H9 (cell line): ENCODE measurements around the gene AURKB. TPM values are rescaled to one million over a fixed set of nuclear protein-coding genes. Genes with fewer than 3 reads are reported as not detected.

Experiments used
- DNase-seq: peaks from one replicate; pipeline ENCODE4 v3.0.0-alpha.2; 2017
- H2AFZ ChIP-seq: one replicate; pipeline ENCODE4 v1.6.1; 2013; ENCODE audit warnings: mild to moderate bottlenecking, low read length, control low read depth, moderate library complexity
- H2AK5ac ChIP-seq: 2 replicates; pipeline ENCODE4 v1.6.1; 2013; ENCODE audit warnings: low read length, control low read depth, mixed read lengths; ENCODE audit not compliant: insufficient read length
- H2BK120ac ChIP-seq: one replicate; pipeline ENCODE4 v1.6.1; 2013; ENCODE audit warnings: low read depth, mild to moderate bottlenecking, low read length, control low read depth, inconsistent platforms; ENCODE audit not compliant: poor library complexity, severe bottlenecking
- H2BK12ac ChIP-seq: 2 replicates; pipeline ENCODE4 v1.6.1; 2013; ENCODE audit warnings: low read length, control low read depth, mixed read lengths, low read depth; ENCODE audit not compliant: insufficient read length
- H2BK15ac ChIP-seq: 2 replicates; pipeline ENCODE4 v1.6.1; 2013; ENCODE audit warnings: low read depth, low read length, control low read depth
- H2BK20ac ChIP-seq: one replicate; pipeline ENCODE4 v1.6.1; 2013; ENCODE audit warnings: low read depth, mild to moderate bottlenecking, low read length, control low read depth, inconsistent platforms; ENCODE audit not compliant: poor library complexity, severe bottlenecking
- H2BK5ac ChIP-seq: 2 replicates; pipeline ENCODE4 v1.6.1; 2013; ENCODE audit warnings: low read length, control low read depth, mixed read lengths; ENCODE audit not compliant: insufficient read length
- H3K14ac ChIP-seq: 2 replicates; pipeline ENCODE4 v1.6.1; 2013; ENCODE audit warnings: low read length, control low read depth; ENCODE audit not compliant: insufficient read depth
- H3K18ac ChIP-seq: 2 replicates; pipeline ENCODE4 v1.6.1; 2013; ENCODE audit warnings: low read depth, mild to moderate bottlenecking, mixed read lengths, low read length, control low read depth; ENCODE audit not compliant: insufficient read length
- H3K23ac ChIP-seq: 2 replicates; pipeline ENCODE4 v1.6.1; 2013; ENCODE audit warnings: low read length, control low read depth, mixed read lengths, low read depth; ENCODE audit not compliant: insufficient read length
- H3K23me2 ChIP-seq: 2 replicates; pipeline ENCODE4 v1.6.1; 2013; ENCODE audit warnings: low read depth, mild to moderate bottlenecking, mixed read lengths, low read length, control low read depth; ENCODE audit not compliant: insufficient read length, poor library complexity, severe bottlenecking
- H3K27ac ChIP-seq: 2 replicates; pipeline ENCODE4 v1.5.1; 2013; ENCODE audit warnings: low read length, control low read depth, mixed read lengths, low read depth; ENCODE audit not compliant: insufficient read length
- H3K27me3 ChIP-seq: 2 replicates; pipeline ENCODE4 v1.6.1; 2013; ENCODE audit warnings: low read length, control low read depth, inconsistent platforms; ENCODE audit not compliant: insufficient read depth
- H3K4ac ChIP-seq: 2 replicates; pipeline ENCODE4 v1.6.1; 2013; ENCODE audit warnings: low read depth, mild to moderate bottlenecking, control low read depth, inconsistent platforms, low read length, moderate library complexity
- H3K4me1 ChIP-seq: 2 replicates; pipeline ENCODE4 v1.6.1; 2013; ENCODE audit warnings: low read length, control low read depth, inconsistent platforms; ENCODE audit not compliant: insufficient read depth
- H3K4me2 ChIP-seq: 2 replicates; pipeline ENCODE4 v1.6.1; 2013; ENCODE audit warnings: low read length, control low read depth, mixed read lengths; ENCODE audit not compliant: insufficient read length, insufficient read depth
- H3K56ac ChIP-seq: 2 replicates; pipeline ENCODE4 v1.6.1; 2013; ENCODE audit warnings: low read depth, mild to moderate bottlenecking, mixed read lengths, low read length, control low read depth; ENCODE audit not compliant: insufficient read length
- H3K79me1 ChIP-seq: 2 replicates; pipeline ENCODE4 v1.6.1; 2013; ENCODE audit warnings: low read depth, mild to moderate bottlenecking, moderate library complexity, low read length, control low read depth, inconsistent platforms; ENCODE audit not compliant: insufficient read depth, poor library complexity, severe bottlenecking
- H3K79me2 ChIP-seq: 2 replicates; pipeline ENCODE4 v1.6.1; 2013; ENCODE audit warnings: low read length, control low read depth, inconsistent platforms; ENCODE audit not compliant: insufficient read depth
- H3K9ac ChIP-seq: 2 replicates; pipeline ENCODE4 v1.6.1; 2013; ENCODE audit warnings: low read length, control low read depth, mixed read lengths; ENCODE audit not compliant: insufficient read length; ENCODE audit errors: extremely low read depth
- H3K9me3 ChIP-seq: one replicate; pipeline ENCODE4 v1.6.1; 2013; ENCODE audit warnings: low read depth, low read length, inconsistent platforms; ENCODE audit not compliant: control insufficient read depth
- H3T11ph ChIP-seq: one replicate; pipeline ENCODE4 v1.6.1; 2013; ENCODE audit warnings: mild to moderate bottlenecking, low read length, control low read depth, inconsistent platforms
- H4K20me1 ChIP-seq: one replicate; pipeline ENCODE4 v1.6.1; 2013; ENCODE audit not compliant: control insufficient read depth, insufficient read length, insufficient read depth
- H4K5ac ChIP-seq: 2 replicates; pipeline ENCODE4 v1.6.1; 2013; ENCODE audit warnings: low read depth, mild to moderate bottlenecking, mixed read lengths, low read length, control low read depth; ENCODE audit not compliant: insufficient read length
- H4K8ac ChIP-seq: replicated peaks from 2 replicates; pipeline ENCODE4 v1.6.1; 2013; ENCODE audit warnings: low read length, control low read depth, mixed read lengths, low read depth; ENCODE audit not compliant: insufficient read length
- H4K91ac ChIP-seq: 2 replicates; pipeline ENCODE4 v1.6.1; 2013; ENCODE audit warnings: low read depth, mild to moderate bottlenecking, moderate library complexity, mixed read lengths, low read length, control low read depth; ENCODE audit not compliant: insufficient read length
- H3K27ac Mint-ChIP-seq, 3 experiments: 2 replicates in 2 of 3; 3 replicates in 1 of 3; pipeline ENCODE4 v1.8.0; 2020 to 2021; ENCODE audit warnings: mixed read lengths in 3 of 3, mild to moderate bottlenecking in 1 of 3, moderate library complexity in 1 of 3
- H3K27me3 Mint-ChIP-seq: 2 replicates; pipeline ENCODE4 v1.8.0; 2021; ENCODE audit warnings: low read depth, mild to moderate bottlenecking, moderate library complexity, mixed read lengths
- H3K36me3 Mint-ChIP-seq, 3 experiments: 2 replicates in 2 of 3; 3 replicates in 1 of 3; pipeline ENCODE4 v1.8.0; 2020 to 2021; ENCODE audit warnings: low read depth in 3 of 3, mixed read lengths in 3 of 3; ENCODE audit not compliant: insufficient read depth in 1 of 3
- H3K4me1 Mint-ChIP-seq, 2 experiments: 2 replicates each; pipeline ENCODE4 v1.8.0; 2020; ENCODE audit warnings: mixed read lengths in 2 of 2
- H3K4me3 Mint-ChIP-seq, 2 experiments: 2 replicates in 1 of 2; 3 replicates in 1 of 2; pipeline ENCODE4 v1.8.0; 2020 to 2021; ENCODE audit warnings: mild to moderate bottlenecking in 2 of 2, mixed read lengths in 2 of 2, moderate library complexity in 1 of 2
- H3K9me3 Mint-ChIP-seq, 2 experiments: 2 replicates in 1 of 2; 3 replicates in 1 of 2; pipeline ENCODE4 v1.8.0; 2020; ENCODE audit warnings: mild to moderate bottlenecking in 2 of 2, mixed read lengths in 2 of 2, moderate library complexity in 1 of 2
- CTCF ChIP-seq: fragments of 200-600 bp; sonication (generic); conservative IDR thresholded peaks from 3 replicates; pipeline ENCODE4 v1.8.0; 2021; ENCODE audit warnings: antibody characterized with exemption, mild to moderate bottlenecking
- WGBS: extraction: QIAGEN DNeasy Blood & Tissue Kit; methylation state at CpG from one replicate; pipeline ENCODE4 v1.1.7; 2013; ENCODE audit warnings: missing lambda C conversion rate, low lambda C conversion rate, mixed read lengths; ENCODE audit not compliant: insufficient read length; ENCODE audit errors: extremely low coverage; 5-methylcytosine and 5-hydroxymethylcytosine counted together
- total RNA-seq: library from RNA; stranded (reverse); gene quantifications from 2 replicates; pipeline ENCODE4 v1.2.1, GENCODE V29; 2021

The AURKB gene
- total RNA-seq, 1 experiment from 2014 or later: 171 TPM

- no peaks in the 10 kb centered on the region for H3K4me1 ChIP-seq
- no peak overlapping the region for H2BK15ac ChIP-seq
- H3K27me3 ChIP-seq: no peaks in the 10 kb centered on the region
- no peak overlapping the region for H4K8ac ChIP-seq
- WGBS: no CpG with 5 or more reads among the region's 27 CpGs
- peak overlapping the region; percentile 97 to 100 for H3K4me3 Mint-ChIP-seq
- peak overlapping the region; percentile 91 for H3K4me2 ChIP-seq
- no peaks in the 10 kb centered on the region for H3K79me1 ChIP-seq
- H2BK20ac ChIP-seq: no peak overlapping the region
- no peak overlapping the region for H3K23ac ChIP-seq
- H3K79me2 ChIP-seq: no peaks in the 10 kb centered on the region
- no peak overlapping the region for H3K56ac ChIP-seq
- H3K4ac ChIP-seq: no peak overlapping the region
- H3K4me1 Mint-ChIP-seq: peaks cover 14 to 24% of the 10 kb centered on the region in 2 experiments
- H3K27ac Mint-ChIP-seq: peak overlapping the region; percentile 95 to 100 (median 99)
- no peak overlapping the region for H2BK120ac ChIP-seq
- H4K20me1 ChIP-seq: no peaks in the 10 kb centered on the region
- TF ChIP-seq CTCF: peak; percentile 23; the same call in 2 of the 3 replicates
- H4K5ac ChIP-seq: no peak overlapping the region
- peak overlapping the region; percentile 25; the same call in 1 of the 2 replicates for H3K14ac ChIP-seq
- peak; percentile 91 for DNase-seq
- no peak overlapping the region for H4K91ac ChIP-seq
- peaks cover 10 to 20% (median 11%) of the 10 kb centered on the region in 3 experiments; a peak in 6 of 7 replicates for H3K36me3 Mint-ChIP-seq
- H2BK5ac ChIP-seq: no peak overlapping the region
- H3K23me2 ChIP-seq: peaks cover 10% of the 10 kb centered on the region
- no peaks in the 10 kb centered on the region for H3K9me3 ChIP-seq
- no peak overlapping the region for H2AFZ ChIP-seq
- H2BK12ac ChIP-seq: no peak overlapping the region
- peak overlapping the region; percentile 42 for H3K18ac ChIP-seq
- H3K9ac ChIP-seq: peak overlapping the region; percentile 50
- H3T11ph ChIP-seq: no peak overlapping the region
- no peak overlapping the region for H2AK5ac ChIP-seq
- no peak overlapping the region for H3K27ac ChIP-seq
- H3K9me3 Mint-ChIP-seq: peaks cover 14 to 17% of the 10 kb centered on the region in 2 experiments; a peak in 4 of 5 replicates
- H3K27me3 Mint-ChIP-seq: peaks cover 25% of the 10 kb centered on the region
Measured at GRCh38 chr17:8223356-8224126, 13.2 kb upstream of the AURKB start.
